Fibroblast of skin of left quadriceps (primary cell): Measurements from ENCODE around the gene PIM2.

Source experiments
- DNase-seq, 2 experiments: peaks; one replicate each; pipeline ENCODE4 v3.0.0-alpha.2; 2013; ENCODE audit warnings: low read depth in 2 of 2

PIM2 gene

GRCh38 chrX:48935301-48935670 is 16.5 kb upstream of the PIM2 start:
- DNase-seq = no peak

GRCh38 chrX:48934581-48935300 is 15.9 kb upstream of the PIM2 start:
- no peak for DNase-seq

- no peak for DNase-seq
Measured at GRCh38 chrX:48933757-48934156, 14.9 kb upstream of the PIM2 start.

GRCh38 chrX:48927736-48928382 is 9.0 kb upstream of the PIM2 start:
- DNase-seq = no peak

GRCh38 chrX:48927123-48927522 is 8.3 kb upstream of the PIM2 start:
- DNase-seq = no peak

GRCh38 chrX:48924270-48924669 is 5.4 kb upstream of the PIM2 start:
- no peak for DNase-seq

GRCh38 chrX:48923771-48924170 is 4.9 kb upstream of the PIM2 start:
- no peak for DNase-seq

GRCh38 chrX:48920718-48921104 is 1.9 kb upstream of the PIM2 start:
- DNase-seq = no peak

GRCh38 chrX:48919947-48920717 is 1.3 kb upstream of the PIM2 start:
- no peak for DNase-seq

GRCh38 chrX:48919360-48919841 is 577 bp upstream of the PIM2 start:
- no peak for DNase-seq

- DNase-seq = no peak
Measured at GRCh38 chrX:48918301-48918642, 552 bp downstream of the PIM2 start.

GRCh38 chrX:48917139-48918001 is 1.5 kb downstream of the PIM2 start:
- peak; percentile 68 to 70 for DNase-seq

GRCh38 chrX:48914593-48915493 is 4.0 kb downstream of the PIM2 start:
- DNase-seq = no peak

- no peak for DNase-seq
Measured at GRCh38 chrX:48913605-48914366, 5.0 kb downstream of the PIM2 start.

GRCh38 chrX:48911412-48912182 is 7.2 kb downstream of the PIM2 start, which contains the start of gene SLC35A2:
TSS of gene SLC35A2 (minus strand) at chrX:48911646. CDS start at chrX:48911636, 10 bp downstream.
- no peak for DNase-seq

- no peak for DNase-seq
Measured at GRCh38 chrX:48910926-48911411, 7.9 kb downstream of the PIM2 start.

- no peak for DNase-seq
Measured at GRCh38 chrX:48909703-48910294, 9.0 kb downstream of the PIM2 start.

GRCh38 chrX:48908600-48908999 is 10.2 kb downstream of the PIM2 start:
- DNase-seq = no peak
